AG08396 (cell line): Measurements from ENCODE around the gene AJM1.

Experiments
- DNase-seq: peaks from one replicate; pipeline ENCODE4 v3.0.0; 2012; ENCODE audit warnings: low spot score, mixed read lengths

Gene AJM1

DNA sequence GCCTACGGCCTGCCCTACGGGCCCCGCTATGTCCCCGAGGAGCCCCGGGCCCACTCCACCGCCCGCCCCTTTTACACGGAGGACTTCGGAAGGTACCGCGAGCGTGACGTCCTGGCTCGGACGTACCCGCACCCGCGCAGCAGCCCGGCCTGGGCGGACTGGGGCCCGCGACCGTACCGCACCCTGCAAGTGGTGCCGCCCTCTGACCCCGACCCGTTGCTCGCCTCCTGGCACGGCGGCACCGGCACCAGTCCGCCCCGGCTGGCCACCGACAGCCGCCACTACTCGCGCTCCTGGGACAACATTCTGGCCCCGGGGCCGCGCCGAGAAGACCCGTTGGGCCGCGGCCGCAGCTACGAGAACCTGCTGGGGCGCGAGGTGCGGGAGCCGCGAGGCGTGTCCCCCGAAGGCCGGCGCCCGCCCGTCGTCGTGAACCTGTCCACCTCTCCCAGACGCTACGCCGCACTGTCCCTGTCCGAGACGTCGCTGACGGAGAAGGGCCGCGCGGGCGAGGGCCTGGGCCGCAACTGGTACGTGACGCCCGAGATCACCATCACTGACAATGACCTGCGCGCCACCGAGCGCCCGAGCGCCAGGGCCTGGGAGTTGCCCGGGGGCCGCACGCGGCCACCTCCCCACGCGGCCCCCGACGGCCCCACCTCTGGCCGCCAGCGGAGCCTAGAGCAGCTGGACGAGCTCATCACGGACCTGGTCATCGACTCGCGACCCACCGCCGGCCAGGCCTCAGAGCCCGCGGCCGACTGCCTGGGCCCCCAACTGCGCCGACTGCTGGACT, 3.4 kb downstream of the AJM1 start:
- DNase-seq, result no peak

DNA sequence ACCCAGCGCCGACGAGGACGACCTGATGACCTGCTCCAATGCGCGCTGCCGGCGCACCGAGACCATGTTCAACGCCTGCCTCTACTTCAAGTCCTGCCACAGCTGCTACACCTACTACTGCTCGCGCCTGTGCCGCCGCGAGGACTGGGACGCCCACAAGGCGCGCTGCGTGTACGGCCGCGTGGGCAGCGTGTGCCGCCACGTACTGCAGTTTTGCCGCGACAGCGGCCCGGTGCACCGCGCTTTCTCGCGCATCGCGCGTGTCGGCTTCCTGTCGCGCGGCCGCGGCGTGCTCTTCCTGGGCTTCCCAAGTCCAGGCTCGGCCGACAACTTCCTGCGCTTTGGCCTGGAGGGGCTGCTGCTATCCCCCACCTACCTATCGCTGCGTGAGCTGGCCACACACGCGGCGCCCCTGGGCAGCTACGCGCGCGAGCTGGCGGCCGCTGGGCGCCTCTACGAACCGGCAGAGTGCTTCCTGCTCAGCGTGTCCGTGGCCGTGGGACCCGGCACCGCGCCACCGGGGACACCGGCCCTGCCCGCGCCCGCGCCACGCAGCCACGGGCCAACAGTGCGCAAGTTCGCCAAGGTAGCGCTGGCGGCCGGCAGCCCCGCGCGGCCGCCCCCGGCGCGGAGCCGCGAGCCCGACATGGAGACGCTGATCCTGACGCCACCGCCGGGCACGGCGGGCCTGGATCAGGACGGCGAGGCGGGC, 4.3 kb downstream of the AJM1 start:
- DNase-seq, result no peak

DNA sequence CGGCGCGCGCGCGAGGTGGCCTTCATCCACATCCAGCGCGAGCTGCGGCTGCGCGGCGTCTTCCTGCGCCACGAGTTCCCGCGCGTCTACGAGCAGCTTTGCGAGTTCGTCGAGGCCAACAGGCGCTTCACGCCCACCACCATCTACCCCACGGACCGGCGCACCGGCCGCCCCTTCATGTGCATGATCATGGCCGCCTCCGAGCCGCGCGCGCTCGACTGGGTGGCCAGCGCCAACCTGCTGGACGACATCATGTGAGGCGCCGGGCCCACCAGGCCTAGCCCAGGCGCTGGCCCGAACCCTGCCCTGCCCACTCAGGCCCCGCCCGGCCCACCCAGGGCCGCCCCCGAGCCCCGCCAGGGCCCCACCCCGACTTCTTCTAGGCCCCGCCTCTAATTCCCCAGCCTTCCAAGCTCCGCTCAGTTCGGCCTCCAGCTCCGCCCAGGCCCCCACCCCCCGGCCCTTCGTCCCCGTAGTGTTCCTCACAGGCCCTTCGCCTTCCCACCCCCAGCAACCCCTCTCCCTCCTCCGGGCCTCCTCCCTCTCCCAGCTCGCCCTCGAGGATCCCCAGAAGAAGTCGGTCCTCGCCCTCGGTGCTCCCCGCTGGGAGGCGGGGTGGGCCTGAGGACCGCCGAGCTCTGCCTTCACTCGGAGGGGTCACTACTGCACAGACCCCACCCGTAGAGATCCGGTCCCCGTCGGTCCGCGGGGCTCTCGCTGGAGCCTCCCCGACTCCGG, 5.0 kb downstream of the AJM1 start:
- DNase-seq, result no peak

DNA sequence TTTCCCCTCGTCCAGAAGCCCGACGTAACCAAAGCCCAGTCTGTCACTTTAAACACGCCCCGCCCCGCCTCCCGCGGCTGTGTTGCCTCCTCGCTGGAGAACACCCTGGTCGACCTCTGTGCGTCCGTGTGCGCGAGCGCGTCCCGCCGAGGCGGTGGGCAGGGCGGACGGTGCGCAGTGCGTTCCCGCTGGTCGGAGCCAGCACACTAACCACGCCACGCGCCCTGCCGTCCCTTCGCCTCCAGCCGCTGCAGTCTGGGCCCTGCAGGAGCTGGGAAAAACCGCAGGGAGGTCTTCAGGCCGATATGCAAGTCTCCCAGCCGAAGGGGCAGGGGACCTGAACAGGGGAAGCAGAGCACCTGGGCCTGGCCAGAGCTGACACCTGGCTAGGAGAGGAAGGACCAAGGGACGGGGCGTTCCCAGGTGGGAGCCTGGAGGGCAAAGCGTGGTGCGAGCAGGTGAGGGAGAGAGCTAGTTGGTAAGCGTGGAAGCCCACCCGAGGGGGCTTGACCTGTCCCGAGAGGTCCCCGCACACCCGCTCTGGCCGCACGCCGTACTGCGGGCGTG, 5.6 kb downstream of the AJM1 start:
- DNase-seq, result peak; percentile 83

DNA sequence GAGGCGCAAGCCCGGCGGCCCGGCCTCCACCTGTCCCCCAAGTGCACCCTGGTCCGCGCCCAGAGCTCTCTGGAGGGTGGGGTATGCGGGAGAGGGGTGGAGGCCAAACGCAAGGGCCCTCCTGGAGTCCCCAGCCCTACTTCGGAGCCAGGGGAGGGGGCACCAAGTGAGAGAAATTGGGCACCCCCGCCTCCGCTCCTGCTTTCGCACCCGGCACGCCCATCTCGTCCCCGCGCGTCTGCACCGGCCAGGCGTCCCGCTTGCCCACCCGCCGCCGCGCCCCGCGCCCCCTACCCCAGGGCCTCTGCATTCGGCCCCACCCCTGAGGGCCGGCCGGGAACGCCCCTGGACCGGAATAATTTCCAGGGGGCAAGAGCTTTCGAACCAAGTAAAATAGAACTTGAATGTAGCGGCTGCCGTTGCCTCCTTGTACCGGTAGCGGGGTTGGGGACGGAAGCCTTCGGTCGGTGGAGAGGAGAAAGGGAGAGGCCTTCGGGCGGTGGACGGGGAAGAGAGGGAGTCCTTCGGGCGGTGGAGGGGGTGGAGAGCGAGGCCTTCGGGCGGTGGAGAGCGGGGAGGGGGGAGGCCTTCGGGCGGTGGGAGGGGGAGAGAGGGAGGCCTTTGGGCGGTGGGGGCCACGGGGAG, 6.2 kb downstream of the AJM1 start:
- peak; percentile 70 for DNase-seq

DNA sequence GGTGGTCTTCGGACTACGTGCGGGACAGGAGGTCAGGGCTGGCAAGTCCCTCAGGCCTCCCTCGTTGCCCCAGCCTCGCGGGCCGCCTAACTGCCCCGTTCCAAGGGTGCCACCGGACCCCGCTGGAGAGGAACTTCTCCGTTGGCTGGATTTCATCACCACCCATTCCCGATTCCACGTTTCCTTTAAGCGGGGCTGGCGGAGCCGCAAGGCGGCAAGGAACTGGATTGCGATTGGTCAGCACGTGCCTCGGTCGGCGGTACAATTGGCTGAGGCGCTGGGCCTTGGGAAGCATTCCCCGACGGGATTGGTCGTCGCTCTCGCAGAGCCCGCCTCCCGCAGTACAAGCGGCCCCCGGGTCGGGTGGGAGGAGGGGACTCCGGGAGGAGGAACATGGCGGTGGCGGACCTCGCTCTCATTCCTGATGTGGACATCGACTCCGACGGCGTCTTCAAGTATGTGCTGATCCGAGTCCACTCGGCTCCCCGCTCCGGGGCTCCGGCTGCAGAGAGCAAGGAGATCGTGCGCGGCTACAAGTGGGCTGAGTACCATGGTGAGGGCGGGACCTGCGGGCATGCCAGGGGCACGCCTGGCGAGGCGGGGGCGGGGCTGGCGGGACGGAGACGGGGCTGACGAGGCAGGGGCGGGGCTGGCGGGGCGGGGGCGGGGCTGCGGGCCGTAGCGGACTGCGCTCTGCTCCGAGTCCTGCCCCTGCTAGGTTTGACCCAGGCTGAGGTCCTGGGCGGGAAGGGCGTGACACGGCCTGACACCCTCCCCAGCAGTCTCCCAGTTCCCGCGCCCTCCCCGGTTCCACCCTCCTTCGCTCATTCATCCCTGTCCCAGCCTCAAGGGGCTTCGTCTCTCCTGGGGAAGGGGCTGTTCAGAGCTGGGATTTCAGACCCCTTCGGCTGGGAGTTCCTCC, 7.0 kb downstream of the AJM1 start, which contains the start of gene PHPT1:
PHPT1 (plus strand) TSS at position 372 of the 922 bp plus-strand sequence; CDS start at position 394, 22 bp downstream.
- DNase-seq, result peak; percentile 100

DNA sequence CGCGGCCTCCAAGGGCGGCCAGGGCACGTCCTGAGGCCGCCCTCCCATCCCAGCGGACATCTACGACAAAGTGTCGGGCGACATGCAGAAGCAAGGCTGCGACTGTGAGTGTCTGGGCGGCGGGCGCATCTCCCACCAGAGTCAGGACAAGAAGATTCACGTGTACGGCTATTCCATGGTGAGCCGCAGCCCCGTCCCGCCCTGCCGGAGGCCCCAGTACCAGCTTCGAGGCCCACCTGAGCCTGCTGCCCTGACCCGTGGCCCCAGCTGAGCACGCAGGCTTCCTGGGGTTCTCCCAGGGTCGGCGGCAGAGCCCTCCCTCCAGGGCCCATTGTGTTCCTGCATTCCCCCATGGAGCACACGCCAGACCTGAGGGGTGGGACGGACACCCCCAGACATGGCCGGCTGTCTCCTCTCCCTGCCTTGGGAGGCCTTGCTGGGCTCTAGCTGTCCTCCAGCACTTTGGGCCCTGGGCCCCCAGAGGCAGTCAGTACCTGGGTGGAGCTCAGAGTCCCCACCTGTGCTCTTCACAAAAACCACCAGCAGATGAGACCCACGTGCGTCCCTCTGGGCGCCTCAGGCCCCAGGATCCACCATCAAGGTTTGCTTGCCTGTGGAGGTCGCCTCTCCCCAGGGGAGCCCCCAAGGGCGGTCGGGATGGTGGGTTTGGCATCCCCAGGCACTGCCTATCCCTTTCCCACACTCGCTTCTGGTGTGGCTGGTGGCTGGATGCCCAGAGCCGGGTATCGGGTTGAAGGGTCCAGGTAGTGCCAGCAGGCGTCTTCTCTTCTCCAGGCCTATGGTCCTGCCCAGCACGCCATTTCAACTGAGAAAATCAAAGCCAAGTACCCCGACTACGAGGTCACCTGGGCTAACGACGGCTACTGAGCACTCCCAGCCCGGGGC, 7.9 kb downstream of the AJM1 start:
- DNase-seq, result no peak

DNA sequence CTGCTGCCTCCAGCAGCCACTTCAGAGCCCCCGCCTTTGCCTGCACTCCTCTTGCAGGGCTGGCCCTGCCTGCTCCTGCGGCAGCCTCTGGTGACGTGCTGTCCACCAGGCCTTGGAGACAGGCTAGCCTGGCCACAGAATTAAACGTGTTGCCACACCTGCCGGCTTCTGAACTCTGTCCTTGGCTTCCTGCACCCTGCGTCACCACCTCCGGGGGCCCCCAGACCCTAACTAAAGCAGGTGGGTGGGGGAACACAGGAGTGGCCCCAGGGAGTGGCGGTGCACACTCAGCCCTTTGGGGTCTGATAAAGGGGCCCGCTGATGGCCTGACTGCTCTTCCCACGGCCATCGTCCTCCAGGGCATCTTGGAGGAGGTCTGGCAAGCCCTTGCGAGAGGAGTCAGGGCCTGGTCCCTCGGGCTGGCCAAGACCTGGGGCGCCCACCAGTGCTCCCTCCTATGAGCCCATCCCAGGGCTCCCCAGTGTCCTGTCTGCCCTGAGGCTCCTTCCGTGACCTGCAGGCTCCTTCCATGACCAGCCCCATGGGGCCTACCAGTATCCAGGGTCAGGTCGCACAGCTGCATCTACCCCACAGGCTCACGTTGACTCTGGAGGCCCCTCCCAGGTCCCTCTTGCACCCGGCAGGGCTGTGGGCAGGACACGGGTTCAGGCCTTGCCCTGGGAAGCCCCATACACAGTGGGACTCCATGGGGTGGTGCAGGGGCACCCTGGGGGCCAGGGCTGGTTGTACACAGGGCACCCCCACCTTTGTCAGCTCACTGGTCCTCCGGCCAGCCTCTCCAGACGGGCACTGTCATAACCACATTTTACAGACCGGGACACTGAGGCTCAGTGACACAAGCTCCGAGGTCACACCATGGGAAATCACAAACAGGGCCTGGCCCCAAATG, 8.8 kb downstream of the AJM1 start:
- DNase-seq, result no peak

DNA sequence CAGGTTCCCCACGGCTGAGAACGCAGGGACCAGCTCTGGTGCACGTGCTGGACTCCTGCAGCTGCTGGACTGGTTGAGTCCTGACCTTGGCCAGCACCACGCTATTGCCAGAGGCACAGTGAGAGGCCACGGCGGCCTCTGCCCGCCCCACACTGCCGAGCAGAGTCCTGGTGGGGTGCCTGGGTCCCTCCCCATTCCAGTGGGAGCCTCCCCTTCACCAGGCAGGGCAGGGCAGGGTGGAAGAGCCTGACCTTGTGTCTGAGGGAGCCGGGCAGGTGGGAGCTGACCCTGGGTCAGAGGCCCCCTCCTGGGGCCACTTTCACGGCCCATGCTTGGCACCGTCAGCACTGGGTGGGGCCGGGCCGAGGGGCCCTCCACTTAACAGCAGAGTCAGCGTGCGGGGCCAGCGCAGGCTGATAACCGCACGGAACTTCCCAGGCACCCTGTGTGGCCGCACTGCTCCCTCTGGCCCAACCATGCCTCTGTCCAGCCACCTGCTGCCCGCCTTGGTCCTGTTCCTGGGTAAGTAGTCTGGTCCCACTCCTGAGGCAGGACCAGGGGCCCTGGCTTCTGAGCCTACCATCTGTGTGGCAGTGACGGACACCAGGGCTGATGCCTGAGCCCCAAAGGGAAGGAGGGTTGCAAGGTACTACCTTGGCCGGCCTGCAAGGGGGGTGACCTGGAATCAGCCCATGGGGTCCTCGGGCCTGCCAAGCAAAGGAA, 9.8 kb downstream of the AJM1 start, which contains the start of gene MAMDC4:
MAMDC4 (plus strand) TSS at position 406 of the 723 bp plus-strand sequence; CDS start at position 477, 71 bp downstream.
- no peak for DNase-seq

DNA sequence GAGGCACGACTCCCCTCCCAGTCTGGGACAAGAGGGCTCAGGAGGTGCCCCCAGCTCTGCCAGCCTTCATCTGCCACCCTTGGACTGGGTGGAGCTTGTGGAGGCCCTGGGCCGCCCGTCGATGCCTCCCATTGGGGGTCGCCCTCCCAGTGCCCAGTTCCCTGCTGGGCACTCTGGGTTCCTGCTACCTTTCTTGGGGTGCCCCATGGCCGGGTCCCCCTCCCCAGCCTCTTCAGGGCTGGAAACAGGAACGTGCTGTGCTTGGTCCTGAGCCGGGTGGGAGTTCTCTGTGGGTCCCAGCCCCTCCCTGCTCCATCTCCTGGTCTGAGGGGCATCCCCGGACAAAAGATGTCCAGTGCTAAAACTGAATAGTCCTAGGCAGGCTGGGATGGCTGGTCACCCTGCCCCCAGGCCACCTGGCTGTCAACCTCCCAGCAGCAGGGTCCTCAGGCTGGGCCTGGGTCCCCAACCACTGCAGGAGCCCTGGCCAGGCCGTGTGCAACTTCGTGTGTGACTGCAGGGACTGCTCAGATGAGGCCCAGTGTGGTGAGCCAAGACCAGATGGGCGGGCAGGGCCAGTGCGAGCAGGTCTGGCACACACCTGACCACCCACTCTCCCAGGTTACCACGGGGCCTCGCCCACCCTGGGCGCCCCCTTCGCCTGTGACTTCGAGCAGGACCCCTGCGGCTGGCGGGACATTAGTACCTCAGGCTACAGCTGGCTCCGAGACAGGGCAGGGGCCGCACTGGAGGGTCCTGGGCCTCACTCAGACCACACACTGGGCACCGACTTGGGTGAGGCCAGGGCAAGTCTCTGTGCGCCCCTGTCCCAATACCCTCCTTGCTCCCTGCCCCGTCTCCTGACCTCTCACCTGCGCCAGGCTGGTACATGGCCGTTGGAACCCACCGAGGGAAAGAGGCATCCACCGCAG, 10.7 kb downstream of the AJM1 start:
- DNase-seq, result no peak

DNA sequence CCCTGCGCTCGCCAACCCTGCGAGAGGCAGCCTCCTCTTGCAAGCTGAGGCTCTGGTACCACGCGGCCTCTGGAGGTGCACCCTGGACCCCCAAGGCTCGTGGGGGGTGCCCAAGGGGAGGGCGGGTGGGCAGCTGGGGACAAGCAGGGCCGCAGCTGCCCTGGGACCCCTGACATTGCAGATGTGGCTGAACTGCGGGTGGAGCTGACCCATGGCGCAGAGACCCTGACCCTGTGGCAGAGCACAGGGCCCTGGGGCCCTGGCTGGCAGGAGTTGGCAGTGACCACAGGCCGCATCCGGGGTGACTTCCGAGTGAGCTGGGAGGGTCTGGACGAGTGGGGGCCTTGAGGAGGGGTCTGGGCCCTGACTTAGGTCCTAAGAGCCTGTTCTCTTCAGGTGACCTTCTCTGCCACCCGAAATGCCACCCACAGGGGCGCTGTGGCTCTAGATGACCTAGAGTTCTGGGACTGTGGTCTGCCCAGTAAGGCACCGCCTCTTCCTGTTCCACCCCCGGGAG, 11.4 kb downstream of the AJM1 start:
- DNase-seq, result no peak

DNA sequence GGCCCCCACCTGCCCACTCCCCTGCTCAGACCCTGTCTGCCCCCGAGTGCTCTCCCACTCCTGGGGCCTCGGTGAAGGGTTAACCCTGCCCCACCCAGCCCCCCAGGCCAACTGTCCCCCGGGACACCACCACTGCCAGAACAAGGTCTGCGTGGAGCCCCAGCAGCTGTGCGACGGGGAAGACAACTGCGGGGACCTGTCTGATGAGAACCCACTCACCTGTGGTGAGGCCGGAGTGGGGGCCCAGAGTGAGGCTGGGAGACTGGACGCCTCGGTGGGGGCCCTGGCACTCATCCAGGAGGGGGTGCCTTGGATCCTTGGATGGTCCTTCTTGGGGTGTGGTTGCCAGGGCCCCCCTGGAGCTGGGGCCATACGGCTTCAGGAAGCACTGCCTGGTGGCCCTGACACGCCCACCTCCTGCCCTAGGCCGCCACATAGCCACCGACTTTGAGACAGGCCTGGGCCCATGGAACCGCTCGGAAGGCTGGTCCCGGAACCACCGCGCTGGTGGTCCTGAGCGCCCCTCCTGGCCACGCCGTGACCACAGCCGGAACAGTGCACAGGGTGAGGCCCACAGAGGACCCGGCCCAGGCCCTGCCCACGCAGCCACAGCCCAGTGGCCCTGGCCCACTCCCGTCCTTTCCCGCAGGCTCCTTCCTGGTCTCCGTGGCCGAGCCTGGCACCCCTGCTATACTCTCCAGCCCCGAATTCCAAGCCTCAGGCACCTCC, 12.0 kb downstream of the AJM1 start:
- no peak for DNase-seq

DNA sequence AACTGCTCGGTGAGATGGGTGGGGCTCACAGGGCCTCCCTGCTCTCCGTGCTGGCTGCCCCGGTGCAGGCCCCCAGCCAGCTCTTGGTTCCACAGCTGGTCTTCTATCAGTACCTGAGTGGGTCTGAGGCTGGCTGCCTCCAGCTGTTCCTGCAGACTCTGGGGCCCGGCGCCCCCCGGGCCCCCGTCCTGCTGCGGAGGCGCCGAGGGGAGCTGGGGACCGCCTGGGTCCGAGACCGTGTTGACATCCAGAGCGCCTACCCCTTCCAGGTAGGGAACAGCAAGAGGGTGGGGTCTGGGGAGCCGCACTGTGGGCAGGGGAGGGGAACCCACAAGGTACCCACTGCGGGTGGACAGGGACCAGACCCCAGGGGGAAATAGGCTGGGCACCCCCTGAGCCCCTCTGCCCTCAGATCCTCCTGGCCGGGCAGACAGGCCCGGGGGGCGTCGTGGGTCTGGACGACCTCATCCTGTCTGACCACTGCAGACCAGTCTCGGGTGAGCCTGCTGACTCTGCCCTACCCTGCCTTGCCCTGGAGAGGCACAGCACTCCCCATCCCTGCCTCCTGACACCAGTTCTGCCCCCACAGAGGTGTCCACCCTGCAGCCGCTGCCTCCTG, 12.7 kb downstream of the AJM1 start:
- no peak for DNase-seq

DNA sequence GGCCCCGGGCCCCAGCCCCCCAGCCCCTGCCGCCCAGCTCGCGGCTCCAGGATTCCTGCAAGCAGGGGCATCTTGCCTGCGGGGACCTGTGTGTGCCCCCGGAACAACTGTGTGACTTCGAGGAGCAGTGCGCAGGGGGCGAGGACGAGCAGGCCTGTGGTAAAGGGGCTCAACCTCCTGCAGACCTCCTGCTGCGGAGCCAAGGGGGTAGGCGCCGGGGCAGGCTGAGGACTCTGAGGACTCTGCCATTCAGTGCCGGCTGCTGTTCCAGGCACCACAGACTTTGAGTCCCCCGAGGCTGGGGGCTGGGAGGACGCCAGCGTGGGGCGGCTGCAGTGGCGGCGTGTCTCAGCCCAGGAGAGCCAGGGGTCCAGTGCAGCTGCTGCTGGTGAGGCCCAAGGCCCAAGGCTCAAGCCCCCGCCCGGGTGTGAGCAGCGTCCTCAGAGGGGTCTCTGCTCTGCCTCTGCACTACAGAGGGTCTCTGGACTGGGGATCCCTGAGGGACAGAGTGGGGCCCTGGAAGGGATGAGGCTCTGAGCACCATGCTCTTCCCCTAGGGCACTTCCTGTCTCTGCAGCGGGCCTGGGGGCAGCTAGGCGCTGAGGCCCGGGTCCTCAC, 13.3 kb downstream of the AJM1 start:
- DNase-seq, result no peak

DNA sequence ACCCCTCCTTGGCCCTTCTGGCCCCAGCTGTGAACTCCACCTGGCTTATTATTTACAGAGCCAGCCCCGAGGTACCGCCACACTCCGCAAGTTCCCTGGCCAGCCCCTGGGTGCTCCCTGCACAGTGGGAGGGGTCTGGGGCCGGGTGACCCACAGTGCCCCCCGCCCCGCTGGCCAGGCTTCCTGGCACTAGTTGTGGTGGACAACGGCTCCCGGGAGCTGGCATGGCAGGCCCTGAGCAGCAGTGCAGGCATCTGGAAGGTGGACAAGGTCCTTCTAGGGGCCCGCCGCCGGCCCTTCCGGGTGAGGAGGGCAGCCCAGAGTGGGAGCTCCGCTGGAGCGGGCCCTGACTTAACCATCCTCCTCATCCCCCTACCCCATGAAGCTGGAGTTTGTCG, 13.8 kb downstream of the AJM1 start:
- no peak for DNase-seq
